Measurements from ENCODE around the gene ENOX2.

GRCh38 chrX:130594453-130594916, 308.5 kb downstream of the ENOX2 start:
- no peak for TF ChIP-seq POLR2AphosphoS5 (IDR thresholded peaks at IDR 0.05)
- no peak for TF ChIP-seq CTCF (IDR thresholded peaks at IDR 0.05)

Data from upper lobe of left lung (tissue), 4 donors.